Measurements from ENCODE around the gene SLC13A5.
"Not testable (repeated sequence)": the region's sequence is repeated elsewhere in the genome, so short reads cannot be mapped to it uniquely, and the experiment has no call there.

SLC13A5 gene

DNA sequence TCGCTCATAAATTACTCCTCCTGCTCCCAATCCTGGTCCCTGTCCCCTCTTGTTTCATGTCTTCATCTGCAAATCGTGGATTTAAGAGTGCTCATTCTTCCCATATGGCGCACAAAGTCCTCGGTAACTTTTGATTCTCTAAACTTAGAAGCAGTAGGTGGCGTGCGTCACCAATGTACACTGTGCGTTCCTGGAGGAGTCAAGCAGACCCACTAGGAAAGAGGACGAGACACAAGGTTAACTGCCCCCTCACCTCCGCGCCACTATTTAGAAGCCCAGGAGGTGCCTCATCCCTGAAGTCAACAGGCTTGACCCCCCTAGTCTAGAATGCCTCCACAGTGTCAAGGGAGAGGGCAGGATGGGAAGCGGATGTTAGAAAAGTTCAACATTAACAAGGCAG is 2.9 kb downstream of the SLC13A5 start:
- no peak for DNase-seq

DNA sequence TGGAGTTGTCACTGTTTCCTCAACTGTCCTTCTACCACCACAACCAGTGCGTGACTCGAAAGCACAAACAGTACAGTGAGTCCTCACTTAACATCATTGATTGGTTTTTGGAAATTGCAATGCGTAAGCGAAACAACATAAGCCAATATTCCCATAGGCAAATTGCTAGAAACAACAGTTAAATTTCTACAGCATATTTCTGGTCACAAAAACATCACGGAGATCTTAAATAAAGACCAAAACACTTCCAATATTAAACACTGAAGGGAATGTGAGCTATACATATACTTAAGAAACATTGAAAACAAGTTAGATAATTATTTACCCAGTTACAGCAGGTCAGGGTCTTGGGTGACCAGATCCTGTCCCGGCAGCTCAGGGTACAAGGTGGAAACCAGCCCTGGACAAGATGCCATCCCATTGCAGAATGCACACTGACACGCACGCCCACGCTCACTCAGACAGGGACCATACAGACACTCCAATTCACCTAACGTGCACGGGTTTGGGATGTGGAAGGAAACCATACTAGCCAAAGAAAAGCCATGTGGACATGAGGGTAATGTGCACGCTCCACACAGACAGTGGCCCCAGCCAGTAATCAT is 4.7 kb downstream of the SLC13A5 start:
- no peak for DNase-seq

DNA sequence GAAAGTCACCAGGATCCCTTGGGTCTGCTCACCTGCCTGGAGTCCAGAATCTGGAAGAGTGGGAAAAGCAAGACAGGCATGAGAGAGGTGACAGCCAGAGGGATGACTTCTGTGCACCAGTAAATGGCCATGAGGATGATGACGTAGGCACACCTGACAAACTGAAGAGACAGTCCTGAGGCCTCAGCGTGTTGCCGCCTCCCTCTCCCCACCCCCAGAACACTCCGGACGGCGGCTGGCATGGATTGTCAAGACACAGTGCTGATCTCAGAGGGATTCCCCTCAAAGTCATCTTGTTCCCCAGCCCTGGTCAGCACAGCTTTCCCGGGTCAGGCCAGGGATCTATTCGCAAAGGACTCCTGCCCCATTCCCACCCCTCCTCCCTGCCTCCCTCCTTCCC is 6.2 kb downstream of the SLC13A5 start:
- DNase-seq = no peak

DNA sequence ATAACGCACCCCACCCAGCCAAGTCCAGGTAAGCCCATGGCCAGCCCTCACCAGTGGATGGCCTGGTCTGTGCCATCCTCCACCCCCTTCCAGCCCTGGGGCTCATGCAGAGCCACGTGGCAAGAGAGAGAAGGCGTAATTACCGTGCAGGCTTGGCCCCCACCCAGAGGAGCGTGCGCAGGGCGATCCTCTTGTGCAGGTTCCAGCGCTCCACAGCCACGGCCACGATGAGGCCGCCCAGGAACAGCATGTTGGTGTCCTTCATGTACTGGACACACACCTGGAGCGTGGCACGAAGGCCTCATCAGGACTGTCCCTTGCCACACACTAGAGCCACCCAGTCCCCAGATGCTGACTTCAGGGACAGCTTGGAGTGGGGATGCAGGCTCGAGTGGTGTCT is 6.7 kb downstream of the SLC13A5 start:
- DNase-seq = no peak

DNA sequence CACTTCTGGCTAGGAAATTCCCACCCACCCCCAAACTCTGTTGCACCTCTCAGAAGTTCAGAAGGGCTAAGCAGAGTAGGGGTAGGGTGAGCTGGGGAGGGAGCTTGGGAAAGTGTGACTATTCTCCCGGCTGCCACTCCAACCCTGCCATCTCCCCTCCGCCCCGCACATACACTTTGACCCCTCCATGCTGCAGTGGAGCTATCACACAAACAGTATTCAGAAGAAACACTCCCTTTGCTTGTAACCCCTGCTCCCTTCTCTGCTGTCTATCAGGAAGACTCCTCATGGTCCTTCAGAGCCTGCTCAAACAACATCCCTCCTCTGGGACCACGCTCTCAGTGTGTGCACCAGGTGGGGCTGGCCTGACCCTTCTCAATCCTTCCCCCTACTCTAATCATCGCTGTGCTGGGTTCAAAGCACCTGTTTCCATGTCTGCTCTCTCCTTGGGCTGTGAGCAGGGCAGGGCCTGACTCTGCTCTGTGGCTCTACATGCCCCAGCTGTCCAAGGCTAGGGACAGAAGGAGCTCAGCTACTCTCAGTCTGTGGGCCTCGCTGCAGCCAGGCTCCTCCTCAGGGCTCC is 8.6 kb downstream of the SLC13A5 start:
- DNase-seq = no peak

DNA sequence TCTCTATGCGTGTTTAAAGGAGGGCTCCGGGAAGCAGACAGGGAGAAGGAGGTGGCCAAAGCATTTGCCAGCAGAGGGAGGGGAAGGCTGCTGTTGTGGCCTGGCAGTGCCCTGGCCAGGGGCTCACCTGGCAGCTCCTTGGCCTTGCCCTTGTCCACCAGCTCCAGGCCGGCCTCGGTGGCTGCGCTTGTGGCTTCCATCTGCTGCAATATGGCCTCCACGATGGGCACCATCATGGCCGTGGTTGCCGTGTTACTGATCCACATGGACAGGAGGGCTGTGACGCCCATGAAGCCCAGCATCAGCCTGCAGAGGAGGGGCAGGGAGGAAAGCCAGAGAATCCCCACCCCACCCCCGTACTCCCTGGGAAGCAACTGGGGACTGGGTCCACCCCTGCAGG is 9.4 kb downstream of the SLC13A5 start:
- no peak for DNase-seq

DNA sequence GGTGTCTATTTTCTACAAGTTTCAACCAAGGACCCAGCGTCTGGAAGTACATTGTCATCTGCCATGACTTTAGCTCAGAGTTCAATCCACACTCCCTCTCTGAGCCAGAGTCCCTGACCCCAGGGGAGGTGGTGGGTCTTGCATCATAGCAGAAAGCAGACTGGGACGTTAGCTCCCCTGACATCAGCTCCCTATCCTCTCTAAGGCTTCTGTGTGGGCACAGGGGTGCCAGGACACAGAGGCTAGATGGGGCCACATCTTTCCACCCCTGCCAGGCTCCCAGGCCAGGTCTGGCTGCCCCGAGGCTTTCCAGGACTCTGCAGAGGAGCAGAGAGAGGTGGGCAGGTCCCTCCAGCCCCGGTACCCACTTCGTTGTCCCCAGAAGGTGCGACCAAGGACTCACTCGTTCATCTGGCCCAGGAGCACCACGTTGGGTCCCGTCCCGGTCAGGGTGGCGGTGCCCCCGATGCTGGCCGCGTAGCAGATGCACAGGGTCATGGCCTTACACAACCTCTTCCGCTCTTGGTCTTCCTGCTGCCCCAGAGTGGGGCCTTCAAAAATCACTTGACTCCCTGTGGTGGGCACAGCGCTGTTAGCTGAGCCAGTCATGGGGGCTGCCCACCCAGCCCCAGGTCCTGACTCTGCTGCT is 10.5 kb downstream of the SLC13A5 start:
- DNase-seq = no peak

DNA sequence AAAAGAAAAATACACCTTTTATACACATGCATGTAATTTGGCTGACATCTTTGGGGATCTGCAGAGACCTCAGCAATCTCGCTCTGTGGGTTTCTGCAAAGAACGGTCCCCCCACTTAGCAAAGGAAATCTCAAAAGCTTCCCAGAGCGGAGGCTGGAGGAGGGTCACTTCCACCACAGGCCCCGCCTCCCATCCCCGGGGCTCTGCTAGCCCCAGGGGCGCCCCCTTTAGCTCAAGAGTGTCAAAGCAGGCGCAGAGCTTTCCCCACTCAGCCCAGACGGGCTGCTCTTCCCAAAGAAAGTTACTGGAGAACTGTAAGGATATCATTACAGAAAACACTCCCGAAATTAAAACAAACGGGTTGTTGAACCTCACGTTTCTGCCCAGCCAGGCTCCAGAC is 11.4 kb downstream of the SLC13A5 start:
- no peak for DNase-seq

DNA sequence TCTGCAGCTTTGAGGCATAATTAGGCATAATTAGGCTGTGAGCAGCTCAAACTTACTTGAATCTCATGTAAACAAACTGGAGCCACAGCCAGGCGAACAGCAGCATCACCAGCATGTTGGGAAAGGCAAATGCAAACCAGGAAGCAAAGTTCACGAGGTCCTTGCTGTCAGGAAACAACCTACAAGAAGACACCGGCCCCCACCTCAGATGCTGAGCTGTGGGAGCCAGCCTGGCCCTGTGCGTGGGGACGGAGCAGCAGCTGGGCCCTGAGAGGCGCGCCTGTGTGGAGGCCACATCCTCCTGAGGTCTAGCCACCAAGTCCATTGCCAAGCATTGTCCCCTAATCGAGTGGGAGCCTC is 12.2 kb downstream of the SLC13A5 start:
- no peak for DNase-seq

DNA sequence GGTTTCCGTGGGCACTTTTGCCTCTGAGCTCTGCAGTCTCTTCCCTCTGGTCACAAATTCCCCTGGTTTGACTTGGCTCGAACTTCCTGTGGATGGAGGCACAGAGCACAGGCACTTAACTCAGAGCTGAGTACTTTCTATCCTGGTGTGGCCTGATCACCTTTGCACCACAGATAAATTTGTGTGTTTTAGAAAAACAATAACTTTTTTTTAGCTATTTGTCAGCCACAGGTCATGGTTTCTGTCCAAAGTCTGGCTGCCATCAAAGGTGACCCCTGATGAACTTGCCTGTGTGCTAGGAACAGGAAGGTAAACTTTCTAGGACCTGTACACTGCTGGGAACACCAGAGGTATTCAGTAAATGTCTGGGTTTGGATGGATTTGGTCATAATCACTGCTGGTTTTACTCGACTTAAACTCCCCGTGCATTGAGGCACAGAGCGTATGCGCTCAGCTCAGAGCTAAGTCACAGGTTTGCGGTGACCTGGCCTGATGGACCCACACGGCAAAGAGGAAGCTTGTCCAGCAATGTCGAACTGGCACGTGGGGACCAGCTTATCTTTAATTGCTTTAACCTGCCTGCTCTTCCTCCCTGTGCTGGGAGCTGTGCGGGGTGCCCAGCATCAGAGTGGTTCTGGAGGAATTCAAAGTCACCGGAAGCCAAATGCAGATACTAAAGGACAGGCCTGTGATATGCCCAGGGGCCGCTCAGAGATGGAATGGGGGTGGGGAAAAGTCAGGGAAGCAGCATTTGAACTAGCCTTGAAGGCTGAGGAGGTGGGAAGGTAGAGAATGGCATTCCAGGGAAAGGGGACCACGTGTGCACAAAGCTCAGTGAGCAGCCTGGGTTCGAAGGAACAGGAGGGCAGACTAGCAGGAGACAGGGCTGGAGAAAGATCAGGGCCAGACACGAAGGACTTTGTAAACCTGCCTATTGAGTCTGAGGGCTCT is 12.9 kb downstream of the SLC13A5 start:
- DNase-seq = no peak

DNA sequence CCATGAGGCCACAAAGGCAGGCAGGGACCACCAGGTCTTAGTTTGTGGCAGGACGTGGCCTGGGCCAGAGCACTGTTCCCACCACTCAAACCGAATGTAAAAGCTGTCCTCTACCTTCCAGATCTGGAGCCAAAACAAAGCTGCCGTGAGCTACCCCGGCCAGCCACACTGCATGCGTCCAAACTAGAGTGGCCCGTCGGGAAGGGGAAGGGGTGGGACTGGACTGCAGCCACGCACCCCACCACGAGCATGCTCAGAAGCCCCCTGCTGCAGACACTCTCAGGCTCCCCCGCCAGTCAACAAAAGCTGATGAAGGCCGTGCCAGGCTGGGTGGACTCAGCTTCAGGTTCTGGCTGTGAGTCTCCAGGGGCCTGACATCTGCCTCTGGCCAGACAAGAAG is 15.2 kb downstream of the SLC13A5 start:
- no peak for DNase-seq

DNA sequence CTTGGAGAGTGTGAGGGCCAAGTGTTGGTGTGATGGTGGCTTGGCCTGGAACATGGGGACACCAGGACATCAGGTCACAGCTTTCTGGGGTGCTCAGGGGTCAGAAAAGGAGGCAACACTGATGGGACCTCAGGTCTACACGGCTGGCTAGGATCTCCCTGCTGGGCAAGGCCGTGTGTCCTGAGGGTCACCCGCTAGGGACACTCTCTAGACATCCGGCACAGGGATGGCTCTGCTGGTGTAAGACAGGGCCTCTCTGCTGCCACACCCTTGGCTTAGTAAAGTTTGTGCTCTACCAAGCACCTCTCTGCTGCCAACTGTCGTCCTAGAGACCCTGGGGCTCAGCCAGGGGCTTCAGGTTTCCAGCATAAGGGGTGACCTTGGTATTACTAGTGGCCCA is 16.3 kb downstream of the SLC13A5 start:
- DNase-seq = no peak

DNA sequence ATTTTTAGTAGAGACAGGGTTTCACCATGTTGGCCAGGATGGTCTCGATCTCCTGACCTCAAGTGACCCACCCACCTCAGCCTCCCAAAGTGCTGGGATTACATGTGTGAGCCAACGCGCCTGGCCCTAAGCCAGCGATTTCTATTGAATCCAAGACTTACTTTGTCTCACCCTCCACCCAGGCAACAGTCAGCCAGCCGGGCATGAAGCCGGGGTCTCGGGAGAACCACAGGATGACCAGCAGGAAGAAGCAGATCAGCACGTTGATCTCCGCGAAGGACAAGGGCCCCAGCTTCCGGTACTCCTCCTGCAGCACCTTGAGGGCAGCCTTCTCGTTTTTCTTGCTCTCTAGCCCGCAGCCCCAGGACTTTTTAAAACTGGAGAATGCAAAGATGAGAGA is 17.6 kb downstream of the SLC13A5 start:
- DNase-seq = no peak

DNA sequence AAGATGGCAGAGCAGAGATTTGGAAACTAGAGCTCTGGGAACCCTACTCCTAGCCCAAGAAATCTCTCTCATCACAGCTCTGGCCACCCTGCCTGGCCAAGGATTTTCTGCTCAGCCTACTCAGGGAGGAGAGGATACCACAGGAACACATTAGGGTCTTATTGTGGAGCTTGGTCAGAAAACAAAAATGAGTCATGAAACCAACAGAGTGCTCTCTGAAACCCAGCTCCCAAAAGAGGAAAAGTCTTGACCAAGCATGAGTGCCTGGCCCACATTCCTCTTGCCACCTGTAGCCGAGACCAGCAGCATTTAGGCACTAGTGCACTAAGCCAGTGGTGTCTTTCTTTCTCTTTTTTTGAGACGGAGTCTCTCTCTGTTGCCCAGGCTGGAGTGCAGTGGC is 18.1 kb downstream of the SLC13A5 start:
- DNase-seq = no peak

DNA sequence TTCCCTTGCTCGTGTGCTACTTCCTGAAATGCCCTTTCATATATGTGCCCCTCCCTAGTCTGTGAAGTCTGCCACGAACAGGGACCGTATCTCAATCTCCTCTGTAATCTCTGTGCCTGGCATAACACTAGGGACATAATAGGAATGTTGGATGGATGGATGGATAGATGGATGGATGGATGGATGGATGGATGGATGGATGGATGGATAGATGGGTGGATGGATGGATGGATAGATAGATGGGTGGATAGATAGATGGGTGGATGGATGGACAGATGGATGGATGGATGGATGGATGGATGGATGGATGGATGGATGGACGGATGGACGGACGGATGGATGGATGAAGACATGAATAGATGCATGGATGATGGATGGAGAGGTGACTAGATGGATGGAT is 21.2 kb downstream of the SLC13A5 start:
- DNase-seq = not testable (repeated sequence)

DNA sequence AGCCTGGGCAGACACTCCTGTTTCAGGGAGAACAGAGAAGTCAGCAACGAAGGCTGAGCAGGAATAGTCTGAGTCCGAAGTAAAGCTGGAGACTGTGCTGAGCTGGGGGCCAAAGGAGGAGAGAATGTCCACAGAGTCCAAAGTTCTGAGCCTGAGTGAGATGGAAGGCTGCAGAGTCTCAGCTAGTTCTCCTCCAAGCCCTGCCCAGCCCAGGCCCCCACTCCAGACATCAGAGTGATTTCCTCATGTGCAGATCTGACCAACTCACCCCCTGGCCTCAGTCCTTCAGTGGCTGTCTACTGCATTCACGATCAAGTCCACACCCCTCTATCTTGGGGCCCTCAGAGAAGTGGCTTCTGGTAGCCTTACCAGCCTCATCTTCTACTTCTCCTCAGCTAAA is 21.6 kb downstream of the SLC13A5 start:
- DNase-seq = no peak

DNA sequence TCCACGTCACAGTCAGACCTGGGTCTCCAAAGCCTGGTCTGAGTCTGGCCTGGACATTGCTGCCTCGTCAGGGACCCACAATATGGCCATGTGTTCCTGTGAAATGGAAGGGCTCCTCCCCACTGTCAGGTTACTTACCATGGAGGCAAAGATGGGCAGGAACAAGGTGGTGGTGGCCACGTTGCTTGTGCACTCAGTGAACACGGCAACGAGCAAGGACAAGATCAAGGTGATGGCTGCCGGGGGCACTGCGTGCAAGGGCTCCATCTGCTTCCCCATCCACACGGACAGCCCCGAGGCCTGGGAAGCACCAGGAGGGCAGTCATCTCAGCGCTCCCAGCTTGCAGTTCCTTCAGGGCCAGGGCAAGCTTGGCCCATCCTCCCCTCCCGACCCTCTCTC is 22.5 kb downstream of the SLC13A5 start:
- DNase-seq = no peak

DNA sequence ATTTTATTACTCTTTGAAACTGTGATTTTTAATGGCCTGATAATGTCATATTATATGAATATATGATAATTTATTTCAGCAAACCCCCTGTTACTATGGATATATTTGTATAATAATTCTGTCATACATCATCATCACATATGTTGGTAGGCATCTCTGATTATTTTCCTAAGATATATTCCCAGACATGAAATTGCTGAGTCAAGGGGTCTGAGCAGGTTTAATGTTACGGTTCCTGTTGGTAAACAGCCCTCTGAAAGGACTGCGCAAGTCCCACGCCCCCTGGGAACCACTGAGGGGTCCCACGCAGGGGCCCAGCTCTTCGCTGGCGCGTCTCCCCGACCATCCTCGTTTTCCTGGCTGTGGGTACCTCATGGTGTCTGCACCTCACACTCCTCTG is 24.2 kb downstream of the SLC13A5 start:
- DNase-seq = no peak

DNA sequence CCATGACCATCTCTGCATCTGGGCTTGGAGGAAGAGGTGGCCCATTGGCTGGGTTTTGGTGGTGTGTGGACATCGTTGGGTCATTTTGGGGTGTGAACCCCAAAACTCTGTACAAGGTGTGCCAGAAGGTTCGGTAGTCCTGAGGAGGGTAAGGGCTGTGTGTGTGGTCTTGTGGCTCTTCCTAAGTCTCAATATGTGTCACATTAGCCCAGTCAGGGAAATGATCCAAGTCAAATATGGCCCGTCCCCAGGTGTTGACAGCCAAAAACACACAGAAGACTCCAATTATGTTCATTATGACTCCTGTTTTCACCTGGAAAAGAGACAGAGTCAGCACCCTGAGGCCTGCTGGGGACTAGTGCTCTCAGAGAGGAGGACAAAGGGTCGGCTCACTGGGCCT is 27.1 kb downstream of the SLC13A5 start:
- no peak for DNase-seq

DNA sequence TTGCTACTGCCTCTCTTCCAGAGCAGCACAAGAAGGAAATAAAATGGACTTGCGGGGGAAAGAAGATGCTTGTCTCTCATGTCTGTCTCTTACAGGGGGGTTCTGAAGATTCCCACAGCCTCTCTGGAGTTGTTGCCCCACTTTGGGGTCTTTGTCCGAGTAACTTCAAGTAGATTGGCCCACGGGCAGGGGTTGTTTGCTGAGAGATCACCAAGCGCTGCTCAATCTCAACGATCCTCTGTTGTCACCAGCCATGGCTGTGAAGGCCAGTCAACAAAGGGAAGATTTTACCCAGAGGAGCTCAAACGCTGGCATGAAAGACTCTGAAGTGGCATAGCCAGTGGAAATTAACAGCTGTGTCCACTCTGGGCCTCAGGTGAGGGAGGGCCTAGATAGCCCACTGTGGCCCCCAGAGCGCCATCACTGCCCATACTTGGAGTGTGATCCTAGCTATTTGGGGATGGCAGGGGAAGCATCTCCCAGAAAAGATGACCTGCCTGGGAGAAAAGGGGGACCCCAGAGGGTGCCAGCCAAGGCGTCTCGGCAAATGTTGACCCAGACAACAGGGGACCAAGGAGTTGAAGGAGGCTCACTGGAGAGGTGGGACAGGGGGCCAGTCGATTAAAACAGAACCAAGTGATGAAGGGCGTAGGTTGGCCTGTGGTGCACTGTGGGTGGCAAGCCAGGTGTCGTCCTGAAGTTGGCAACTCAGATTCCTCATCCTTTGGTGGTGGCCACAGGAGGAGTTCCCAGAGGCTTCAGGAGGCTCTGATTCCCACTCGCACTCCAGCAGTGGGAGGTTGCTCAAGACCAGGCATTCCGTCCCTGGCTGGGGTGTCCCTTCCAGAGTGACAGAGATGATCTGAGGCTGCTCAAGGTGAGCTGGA is 28.0 kb downstream of the SLC13A5 start:
- no peak for DNase-seq

DNA sequence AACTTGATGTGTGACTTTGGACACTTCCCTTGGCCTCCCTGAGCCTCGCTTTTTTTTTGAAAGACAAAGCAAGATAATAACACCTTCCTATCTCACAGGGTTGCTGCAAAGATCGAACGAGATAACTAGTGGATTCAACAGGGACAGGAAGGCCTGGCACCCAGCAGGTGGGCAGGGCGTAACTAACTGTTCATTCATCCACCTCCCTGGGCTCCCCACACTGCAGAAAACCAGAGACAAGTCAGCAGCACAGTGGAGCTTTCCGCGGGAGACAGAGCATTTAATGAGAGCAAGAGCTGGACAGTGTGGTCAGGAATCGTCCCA is 28.7 kb downstream of the SLC13A5 start:
- DNase-seq = no peak

DNA sequence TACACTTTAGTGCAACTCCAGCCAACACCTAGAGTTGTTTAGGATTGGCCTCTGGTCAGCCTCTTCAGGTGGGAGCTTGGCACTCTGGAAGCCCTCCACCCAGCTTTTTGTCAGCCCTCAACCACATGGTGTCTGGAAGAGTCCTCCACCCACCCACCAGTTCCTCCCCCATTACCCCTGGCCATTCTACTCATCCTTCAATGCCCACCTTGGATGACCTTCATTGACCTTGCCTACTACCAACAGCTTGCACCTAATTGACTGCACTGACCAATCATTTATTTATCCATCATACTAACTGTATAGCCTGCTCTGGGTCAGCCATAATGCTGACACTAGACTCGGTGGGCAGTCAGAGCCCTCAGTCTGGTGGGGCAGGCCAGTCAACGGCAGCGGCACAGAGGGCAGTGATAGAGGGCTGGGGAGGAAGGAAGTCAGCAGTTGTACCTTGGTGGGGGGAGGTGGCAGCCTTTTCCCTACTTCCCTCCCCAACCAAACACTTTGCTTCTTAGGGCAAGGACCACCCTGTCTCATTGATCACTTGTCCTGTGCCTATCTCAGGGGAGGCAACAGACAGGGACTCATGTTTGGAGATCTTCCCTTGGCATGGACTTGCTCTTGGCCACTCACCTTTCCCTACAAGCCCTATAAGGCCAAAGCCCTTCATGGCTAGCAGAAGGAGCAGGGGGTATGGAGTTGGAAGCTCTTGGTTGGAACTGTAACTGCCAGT is 29.3 kb downstream of the SLC13A5 start:
- no peak for DNase-seq

All from amniotic stem cell (primary cell).